Hypothalamus (tissue), 51 donors: ENCODE results near the gene CAMK2B.

Experiments used
- DNase-seq, 51 donors: peaks; one replicate each; lab custom pipeline; 2025; lab: John Stamatoyannopoulos, UW

CAMK2B gene

DNA sequence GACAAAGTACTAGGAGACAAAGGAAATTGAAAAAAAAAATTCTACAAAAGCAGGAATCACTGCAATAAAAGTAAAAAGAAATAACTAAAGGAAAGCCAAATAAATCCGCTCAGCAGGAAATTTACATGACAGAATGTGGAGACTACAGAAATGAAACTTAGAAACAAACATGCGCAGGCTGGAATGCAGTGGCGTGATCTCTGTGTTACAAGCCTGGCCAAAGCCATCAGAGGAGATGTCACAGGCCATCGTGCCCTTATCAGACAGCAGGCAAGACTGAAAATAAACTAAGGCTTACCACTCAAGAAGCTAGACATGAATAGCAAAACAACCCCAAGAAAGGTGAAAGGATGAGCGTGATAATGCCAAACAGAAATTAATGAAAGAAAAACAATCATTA is 6.3 kb upstream of the CAMK2B start:
- no peak for DNase-seq

DNA sequence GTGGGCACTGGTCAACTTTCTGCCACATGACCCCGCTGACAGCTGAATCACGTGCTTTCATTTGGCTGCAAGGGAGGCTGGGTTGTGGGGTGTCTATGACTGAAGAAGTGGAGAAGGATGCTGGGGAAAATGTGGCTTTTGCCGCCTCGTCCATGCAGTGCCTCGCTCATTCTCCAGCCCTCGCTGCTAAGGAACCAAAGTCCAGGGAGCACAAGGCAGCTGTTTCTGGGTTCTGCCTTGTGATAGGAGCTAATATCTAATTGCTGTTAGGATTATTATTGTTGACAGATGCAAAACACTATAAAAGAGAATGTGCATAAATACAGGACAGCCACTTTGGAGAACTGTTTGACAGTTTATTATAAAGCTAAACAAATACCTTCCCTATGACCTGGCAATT is 4.9 kb upstream of the CAMK2B start:
- no peak for DNase-seq

DNA sequence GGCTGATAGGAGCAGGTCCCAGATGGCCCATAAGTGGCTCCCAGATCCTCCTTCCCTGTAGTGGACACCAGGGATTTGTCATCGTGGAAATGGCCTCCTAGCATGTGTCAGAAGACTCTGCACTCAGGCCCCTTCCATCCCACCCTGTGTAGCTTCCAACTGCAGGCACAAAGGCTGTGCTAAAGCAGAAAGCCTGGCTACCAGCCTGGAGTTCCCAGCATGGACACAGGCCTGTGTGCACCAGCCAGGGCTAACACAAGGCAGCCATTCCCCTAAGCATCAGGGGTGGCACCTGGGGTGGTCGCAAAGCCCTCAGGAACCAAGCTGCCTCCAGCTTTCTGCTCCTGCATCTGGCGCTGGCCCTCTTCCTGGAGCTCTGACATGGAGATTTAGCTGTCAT is 4.5 kb upstream of the CAMK2B start:
- no peak for DNase-seq

DNA sequence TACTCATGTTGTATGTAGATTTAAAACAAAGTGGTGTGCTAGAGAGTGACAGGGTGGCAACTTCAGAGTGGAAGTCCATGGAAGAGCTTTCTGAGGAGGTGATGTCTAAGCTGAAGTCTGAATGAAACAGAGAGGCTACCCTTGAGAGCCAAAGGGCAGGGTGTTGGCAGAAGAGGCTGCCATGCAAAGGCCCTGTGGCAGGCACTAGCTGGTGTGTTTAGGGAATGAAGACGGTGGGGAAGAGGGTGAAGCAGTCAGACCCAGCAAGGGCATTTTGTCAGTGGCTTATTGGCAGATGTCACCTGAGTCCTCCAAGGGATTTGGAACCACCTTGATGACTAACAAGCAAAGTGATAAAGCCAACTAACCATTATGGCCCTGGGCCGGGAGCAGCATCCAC is 3.7 kb upstream of the CAMK2B start:
- no peak for DNase-seq

DNA sequence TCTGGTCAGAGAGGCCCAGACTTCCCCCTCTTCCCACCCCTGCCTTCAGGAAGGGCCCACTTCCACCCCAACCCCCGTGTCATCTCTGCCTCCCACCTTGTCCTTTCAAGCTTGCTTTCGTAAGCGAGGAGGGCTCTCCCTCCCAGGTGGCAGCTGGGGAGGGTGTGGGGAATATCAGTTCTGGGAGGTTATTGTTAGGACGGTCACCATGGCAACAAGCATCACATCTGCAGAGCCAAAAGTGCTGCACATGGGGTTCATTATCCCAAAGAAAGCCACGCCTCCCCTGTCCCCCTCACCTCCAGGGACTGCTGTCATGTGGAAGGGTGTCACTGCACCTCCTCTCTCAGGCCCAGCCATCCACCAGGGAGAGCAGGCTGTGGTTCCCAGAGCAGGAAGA is 2.6 kb upstream of the CAMK2B start:
- DNase-seq, result no peak

DNA sequence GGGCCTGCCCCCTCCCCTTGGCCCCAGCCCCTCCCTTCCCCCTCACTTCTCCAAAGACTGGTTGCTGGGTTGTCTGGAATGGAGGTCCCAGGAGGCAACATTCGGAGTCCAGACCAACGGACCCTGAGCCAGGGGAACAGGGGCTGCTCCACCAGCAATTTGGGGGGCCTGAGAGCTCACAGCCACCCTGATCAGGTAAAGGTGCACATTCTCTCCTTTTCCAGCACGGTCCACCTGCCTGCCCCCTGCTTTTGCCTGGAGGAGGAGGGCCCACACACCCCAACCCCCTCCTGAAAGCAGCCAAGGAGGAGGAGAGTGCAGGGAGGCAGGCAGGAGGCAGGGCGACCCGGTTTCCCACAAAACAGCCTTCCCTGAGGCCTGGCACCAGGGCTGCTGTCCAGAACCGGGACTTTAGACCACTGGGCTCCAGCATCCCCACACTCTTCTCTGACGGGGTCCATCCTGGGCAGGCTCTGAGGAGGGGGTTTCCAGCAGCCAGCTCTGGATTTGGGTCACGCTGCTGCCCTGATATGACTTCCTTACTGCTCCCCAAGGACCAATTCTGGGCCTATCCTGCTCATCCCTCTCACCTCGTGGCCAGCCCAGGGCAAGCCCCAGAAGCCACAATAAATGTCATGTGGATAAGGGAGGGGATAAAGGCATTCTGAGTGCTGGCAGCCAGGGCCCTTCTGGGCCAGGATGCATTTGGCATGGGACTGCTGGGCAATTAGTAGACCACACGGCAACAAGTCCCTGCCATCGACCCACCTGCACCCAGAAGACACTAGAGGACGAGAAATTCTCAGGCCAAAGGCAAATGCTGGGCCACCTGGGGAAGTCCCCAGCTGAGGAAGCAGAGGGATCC is 1.1 kb upstream of the CAMK2B start:
- no peak for DNase-seq

DNA sequence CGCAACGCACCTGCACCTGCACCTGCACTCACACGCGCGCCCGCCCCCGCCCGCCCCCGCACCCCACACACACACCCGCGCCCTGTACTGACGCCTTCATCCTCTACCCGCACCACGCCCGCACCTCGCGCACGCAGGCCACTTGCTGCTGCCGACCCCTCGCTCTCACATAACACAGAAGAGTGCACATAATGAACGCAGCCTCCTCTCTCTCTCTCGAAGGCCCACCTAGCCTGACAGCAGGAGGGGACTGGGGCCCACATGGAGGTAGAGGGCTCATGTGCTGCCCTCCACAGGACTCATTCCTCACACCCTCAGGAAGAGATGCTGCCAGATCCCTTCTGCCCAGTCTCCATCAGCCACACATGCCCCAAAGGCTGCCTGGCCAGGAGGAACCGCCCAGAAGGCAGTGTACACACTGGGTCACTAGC is 432 bp upstream of the CAMK2B start:
- peak in 1 of 51 donors; percentile 27 for DNase-seq

DNA sequence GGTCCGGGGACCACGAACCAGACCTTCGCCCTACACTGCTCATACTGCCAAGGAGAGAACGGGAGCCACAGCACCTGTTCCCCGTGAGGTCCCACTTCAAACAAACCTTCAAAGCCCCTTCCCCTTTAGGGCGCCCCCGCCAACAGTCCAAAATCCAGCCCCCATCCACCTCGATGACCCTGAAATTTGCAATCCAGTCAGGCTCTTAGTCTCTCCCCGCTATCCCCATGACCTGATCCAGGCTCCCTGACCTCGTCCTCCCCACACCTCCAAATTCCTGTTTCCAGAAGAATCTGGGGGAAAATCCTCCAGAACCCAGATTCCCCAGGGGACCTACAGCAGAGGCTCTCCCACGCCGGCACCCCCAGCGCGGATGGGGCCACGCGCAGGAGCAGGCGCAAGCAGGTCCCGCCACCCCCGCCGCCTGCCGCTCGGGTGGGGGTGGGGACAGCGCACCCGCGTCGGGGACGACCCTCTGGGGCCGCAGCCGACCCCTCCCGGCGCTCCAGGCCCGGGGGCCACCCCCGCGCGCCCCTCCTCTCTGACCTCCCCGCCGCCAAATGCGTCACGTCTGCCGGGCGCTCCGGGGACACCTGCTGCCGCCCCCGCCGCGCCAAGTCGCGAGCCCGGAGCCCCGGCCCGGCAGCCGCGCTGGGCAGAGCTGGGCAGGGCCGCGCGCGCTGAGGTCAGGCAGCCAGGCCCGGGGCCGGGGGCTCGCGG is 753 bp downstream of the CAMK2B start:
- peak in 3 of 51 donors; percentile 22 to 44 (median 26) for DNase-seq

DNA sequence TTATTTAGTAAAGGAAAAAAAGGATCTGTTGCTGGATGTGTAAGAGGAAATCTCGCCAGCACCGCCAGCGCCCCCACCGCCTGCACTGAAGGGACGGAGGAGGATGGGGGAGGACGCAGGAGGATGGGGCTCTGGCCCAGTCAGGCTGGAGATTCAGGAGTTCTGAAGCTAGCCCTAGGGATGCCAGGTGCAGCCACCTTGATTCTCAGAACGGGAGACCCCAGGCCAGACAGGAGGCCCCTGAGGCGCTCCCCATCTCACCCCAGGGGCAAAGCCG is 1.3 kb downstream of the CAMK2B start:
- DNase-seq, result peak in 3 of 51 donors; percentile 22 to 36 (median 32)

DNA sequence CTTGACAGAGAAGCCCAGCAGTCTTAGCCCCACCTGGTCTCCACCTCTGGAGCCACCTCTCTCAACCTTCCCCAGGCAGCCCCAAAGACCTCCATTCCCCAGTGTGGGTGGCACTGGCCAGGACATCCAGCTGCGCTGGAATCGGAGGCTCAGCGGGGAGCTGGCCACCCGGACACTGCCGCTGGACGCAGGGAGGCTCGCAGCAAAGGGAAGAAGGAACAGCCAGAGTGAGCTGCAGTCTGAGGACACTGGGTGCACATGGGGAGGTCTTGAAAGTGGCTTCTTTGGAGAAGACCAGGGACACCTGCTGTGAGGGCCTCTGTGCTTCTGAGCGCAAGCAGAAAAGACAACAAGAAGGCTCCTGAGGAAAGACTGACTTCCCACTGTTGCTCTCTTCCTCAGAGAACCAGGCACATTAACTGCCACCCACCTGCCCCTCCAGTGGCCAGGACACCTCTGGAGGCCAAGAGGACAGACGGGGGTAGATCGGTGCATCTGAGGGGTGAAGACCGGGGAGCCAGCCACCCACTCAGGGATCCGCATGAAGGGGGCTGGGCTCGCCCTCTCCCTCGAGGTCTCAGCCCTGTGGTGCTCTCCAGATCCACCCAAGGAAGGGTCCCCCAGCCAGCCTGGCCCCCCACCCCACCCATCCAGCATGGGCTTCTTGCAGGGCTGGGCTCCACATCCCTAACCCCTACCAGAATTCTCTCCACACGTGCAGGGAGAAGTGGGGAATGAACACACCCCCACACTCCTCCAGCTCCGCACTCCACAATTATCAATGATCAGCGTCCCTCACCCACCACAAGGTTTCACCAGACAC is 1.8 kb downstream of the CAMK2B start:
- no peak for DNase-seq

DNA sequence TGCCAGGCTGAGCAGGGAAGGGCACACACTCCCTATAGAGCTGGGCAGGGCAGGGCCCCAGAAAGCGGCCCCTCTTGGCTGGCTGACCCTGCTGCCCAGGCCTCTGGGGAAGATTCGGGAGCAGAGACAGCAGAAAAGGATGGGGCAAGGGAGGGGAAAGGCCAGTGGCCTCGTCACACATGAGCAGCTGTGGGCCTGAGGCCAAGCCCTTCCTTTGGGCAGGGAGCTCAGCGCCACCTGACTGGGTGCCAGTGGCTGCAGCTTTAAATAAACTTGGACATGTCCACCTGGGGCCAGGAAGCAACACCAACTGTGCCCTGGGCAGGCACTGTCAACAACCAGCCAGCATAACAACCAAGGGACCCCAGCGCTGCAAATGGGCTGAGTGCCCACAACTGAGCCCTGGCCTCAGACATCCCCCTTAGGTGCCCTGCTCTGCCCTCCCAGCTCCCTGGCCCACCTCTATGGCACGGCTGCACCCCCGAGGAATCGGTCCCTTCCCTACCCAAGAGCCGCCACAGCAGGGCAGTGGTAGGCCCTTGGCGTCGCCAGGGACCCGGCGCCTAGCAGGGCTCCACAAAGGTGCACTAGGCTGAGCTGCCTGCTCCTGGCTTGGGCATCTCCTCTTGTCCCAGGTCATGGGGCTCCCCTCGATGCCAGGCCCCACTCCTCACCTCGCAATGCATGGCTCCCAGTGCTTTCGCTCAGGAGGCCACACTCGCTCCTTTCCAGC is 2.6 kb downstream of the CAMK2B start:
- DNase-seq, result no peak

DNA sequence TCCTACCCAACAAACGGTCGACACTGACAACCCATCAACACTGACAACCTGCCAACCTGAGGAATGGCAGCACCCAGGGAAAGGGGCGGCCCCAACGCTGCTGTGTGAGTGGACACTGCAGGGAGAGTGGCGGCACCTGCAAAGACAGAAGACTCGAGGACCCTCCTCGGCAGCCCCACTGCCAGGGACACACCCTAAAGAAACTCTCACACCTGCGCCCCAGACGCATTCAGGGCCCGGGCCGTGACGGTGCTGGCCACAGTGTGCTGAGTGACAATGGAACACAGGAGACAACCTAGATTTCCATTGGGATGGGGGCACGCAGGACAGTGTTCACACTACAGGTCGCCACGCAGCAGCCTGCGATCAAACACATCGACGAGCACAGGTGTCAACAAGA is 3.6 kb downstream of the CAMK2B start:
- no peak for DNase-seq

DNA sequence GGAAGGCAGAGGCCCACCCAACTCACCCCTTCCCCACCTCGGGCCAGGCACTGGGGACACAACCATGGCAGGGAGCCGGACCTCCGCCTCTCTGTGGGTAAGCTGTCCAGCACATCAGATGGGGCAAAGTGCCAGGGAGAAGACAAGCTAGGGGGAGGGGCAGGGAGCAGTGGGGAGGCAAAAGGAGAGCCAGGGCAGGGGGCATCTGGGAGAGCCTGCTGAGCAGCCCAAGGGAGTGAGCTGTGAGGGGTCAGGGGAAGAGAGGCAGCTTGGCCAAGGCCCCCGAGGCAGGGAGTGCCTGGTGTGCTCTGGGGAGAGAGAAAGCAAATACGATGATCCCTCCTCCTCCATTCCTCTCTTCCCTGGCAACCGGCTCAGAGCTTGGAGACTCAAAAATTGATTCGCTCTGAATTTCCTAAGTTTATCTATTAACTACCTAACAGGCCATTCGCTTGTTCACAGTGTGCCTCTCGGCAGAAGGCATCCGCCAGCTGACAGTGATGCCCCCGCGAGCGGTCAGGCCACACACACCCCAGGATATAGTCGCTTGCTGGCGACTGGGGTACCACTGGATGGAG is 4.5 kb downstream of the CAMK2B start:
- no peak for DNase-seq

DNA sequence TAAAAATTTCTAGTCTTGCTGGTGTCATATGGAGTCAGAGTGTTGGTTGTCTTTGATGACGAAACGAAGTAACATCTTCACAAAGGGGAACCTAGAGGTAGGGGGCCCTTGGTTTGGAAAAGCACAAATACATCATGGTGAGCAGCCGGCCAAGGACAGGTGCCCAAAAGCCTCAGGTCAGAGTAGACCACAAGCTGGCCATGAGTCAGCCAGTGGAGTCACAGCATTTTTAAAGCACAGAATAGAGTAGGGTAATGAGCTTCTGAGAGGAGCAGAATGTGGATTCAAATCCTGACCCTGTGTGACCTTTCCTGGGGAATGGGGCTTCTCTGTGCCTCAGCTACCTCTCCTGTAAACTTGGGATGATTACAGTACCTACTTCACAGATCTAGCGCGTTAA is 5.3 kb downstream of the CAMK2B start:
- no peak for DNase-seq

DNA sequence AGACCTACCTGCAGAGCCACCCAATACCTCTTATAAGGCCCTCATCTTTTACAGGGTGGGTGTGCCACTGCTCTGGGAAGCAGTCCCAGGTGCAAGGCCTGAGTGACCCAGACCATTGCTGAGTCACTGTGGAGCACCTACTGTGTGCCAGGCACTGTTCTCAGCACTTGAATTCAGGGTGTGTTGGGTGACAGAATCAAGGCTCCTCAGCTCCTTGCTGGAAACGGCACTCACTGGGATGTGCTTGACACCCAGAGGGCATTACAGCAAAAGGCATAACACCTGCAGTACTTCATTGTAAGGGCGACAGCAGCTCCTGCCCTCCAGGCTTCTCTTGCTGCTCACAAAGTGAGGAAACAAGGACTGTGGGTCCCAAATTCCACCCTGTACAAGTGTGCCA is 7.1 kb downstream of the CAMK2B start:
- no peak for DNase-seq

DNA sequence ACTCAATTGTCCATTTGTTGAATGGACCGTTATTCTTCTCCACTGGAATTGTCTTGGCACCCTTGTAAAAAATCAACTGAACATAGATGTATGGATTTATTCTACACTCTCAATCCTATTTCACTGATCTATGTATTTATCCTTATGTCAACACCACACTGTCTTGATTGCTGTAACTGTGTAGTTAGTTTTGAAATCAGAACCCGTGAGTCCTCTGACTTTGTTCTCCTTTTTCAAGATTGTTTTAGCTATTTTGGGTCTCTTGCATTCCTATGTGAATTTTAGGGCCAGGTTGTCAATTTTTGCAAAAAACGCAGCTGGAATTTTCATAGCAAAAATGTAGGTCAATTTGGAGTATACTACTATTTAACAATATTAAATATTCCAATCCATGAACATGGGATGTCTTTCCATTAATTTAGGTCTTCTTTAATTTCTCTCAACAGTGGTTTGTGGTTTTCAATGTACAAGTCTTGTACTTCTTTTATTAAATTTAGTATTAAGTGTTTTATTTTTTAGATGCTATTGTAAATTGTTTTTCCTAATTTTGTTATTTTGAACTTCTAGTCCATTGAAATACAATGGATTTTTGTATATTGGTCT is 10.0 kb downstream of the CAMK2B start:
- no peak for DNase-seq

DNA sequence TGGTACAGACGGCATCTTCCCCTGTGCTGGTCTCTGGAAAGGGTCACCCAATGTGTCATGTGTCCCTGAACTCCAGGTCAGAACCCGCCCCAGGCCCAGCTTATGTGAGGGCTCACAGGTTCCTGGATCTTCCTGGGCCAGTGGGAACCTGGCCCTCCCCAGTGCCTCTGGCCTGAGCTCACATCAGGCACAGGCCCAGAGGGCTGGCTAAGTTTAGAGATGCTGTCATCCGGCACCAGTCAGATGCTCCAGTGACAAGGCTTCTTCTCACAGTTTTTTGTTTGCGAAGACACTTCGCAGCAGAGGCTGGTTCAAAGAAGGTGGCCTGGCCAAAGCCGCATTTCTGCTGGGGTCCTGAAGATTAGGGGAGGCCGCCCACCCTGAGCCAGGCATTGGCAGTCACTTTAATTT is 11.8 kb downstream of the CAMK2B start:
- DNase-seq, result no peak

DNA sequence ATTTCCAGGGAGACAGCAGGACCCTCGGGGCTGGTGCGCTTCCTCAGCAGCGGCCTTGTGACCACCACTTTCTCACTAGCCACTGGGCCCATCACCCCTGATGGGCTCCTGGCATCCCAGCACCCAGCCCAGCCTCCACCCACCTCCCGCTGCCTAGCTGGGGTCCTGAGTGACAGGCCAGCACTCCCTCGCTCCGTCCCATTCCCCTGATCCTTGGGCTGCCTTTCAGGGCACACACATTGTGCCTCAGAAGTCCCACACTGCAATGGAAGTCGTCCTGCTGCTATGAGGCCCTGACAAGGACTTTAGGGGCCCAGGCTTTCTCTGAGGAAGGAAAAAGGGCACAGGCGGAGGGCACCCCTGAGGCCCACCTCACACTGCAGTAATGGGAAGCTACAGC is 12.4 kb downstream of the CAMK2B start:
- DNase-seq, result no peak

DNA sequence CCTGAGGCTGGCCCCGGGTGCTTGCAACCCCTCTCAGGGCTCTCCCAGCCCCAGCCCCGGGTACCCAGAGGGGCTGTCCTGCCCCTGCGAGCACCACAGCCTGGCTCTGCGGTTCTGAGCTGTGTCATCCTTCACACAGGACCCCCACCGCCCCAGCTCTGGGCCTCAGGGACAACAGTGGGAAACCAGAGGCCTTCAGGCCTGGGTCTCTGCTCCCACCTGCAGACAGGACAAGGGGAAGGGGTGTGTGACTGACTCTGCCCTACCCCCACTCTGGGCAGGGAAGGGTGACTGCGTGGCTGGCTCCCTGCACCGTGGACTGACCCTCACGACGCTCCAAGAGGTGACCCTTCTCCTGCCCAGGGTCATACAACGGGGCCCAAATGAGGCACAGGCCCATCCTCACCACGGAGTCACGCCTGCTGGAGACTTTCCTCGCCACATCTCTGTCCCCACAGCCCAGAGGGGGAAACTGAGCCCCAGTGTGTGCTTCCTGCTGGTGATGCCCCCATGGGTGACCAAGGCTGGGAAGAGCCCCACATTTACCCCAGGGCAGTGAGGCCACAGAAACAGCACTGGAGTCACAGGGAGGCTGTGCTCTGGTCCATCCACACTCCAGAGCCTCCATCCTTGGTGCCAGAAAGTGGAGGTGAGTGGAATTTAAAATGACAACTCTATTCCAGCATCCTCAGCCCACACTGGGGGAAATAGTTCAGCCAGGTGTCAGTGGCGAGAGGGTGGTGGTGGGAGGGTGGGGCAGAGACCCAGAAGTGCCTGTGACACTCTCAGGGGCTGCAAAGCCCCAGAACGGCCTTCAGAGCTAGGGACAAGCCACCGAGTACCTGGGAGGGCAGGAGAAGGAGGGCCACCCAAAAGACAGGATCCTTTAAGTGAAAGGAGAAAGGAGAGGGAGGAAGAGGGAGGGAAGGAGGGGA is 13.6 kb downstream of the CAMK2B start:
- no peak for DNase-seq
